ENCODE measurements around the gene PIEZO2. TPM values are rescaled to one million over a fixed set of nuclear protein-coding genes. Genes with fewer than 3 reads are reported as not detected.

Gene PIEZO2
- polyA plus RNA-seq, 1 donor from 2014 or later: 0.30 TPM

GRCh38 chr18:11165138-11165537, 15.8 kb upstream of the PIEZO2 start:
- Histone ChIP-seq H3K4me2 (ENCODE audit: low read length) (no peak overlapping the region), H4K20me1 (ENCODE audit: insufficient read depth) (no peaks in the 10 kb centered on the region), H3K4me3 (ENCODE audit: low read length) (no peak overlapping the region), H3K36me3 (ENCODE audit: insufficient read depth, low read length) (no peaks in the 10 kb centered on the region), H3K79me2 (replicated peaks; ENCODE audit: insufficient read depth, low read length) (no peaks in the 10 kb centered on the region), H3K9me2 (ENCODE audit: insufficient read depth, low read length) (no peaks in the 10 kb centered on the region), H2AFZ (ENCODE audit: low read depth, low read length) (no peak overlapping the region), H3K9me3 (ENCODE audit: low read length) (no peaks in the 10 kb centered on the region), H3K9ac (ENCODE audit: low read length) (no peak overlapping the region), H3K27ac (ENCODE audit: low read length) (no peak overlapping the region), H3K27me3 (ENCODE audit: insufficient read depth, low read depth, low read length) (no peaks in the 10 kb centered on the region), H3F3A (ENCODE audit: insufficient read depth, low read length, poor library complexity, severe bottlenecking) (no peaks in the 10 kb centered on the region)
- TF ChIP-seq TAF1 (IDR thresholded peaks at IDR 0.05; ENCODE audit: low read depth): no peak
- TF ChIP-seq SMC3 (conservative IDR thresholded peaks at IDR 0.05; ENCODE audit: poor library complexity): no peak
- no peak for TF ChIP-seq EZH2 (IDR thresholded peaks at IDR 0.05; ENCODE audit: borderline replicate concordance, insufficient read depth, low read length, poor library complexity, severe bottlenecking)
- no peak for TF ChIP-seq EP300 (conservative IDR thresholded peaks at IDR 0.05; ENCODE audit: poor library complexity, severe bottlenecking)
- TF ChIP-seq RAD21 (conservative IDR thresholded peaks at IDR 0.05): no peak
- no peak for TF ChIP-seq REST (IDR thresholded peaks at IDR 0.05; ENCODE audit: borderline replicate concordance)
- no peak for TF ChIP-seq MXI1 (conservative IDR thresholded peaks at IDR 0.05; ENCODE audit: poor library complexity, severe bottlenecking)
- TF ChIP-seq CTCF (IDR thresholded peaks at IDR 0.05; ENCODE audit: poor library complexity, severe bottlenecking): no peak
- TF ChIP-seq POLR2AphosphoS5 (IDR thresholded peaks at IDR 0.05): no peak

- no peaks in the 10 kb centered on the region for H3K9me2 ChIP-seq (ENCODE audit: insufficient read depth, low read length)
- no peak overlapping the region for H3K27ac ChIP-seq (ENCODE audit: low read length)
- H3K9ac ChIP-seq (ENCODE audit: low read length): no peak overlapping the region
- no peaks in the 10 kb centered on the region for H3K9me3 ChIP-seq (ENCODE audit: low read length)
- TF ChIP-seq EZH2 (IDR thresholded peaks at IDR 0.05; ENCODE audit: borderline replicate concordance, insufficient read depth, low read length, poor library complexity, severe bottlenecking) (no peak), SMC3 (conservative IDR thresholded peaks at IDR 0.05; ENCODE audit: poor library complexity) (no peak)
- no peaks in the 10 kb centered on the region for H3K36me3 ChIP-seq (ENCODE audit: insufficient read depth, low read length)
- no peaks in the 10 kb centered on the region for H4K20me1 ChIP-seq (ENCODE audit: insufficient read depth)
- no peak overlapping the region for H2AFZ ChIP-seq (ENCODE audit: low read depth, low read length)
- no peaks in the 10 kb centered on the region for H3K79me2 ChIP-seq (replicated peaks; ENCODE audit: insufficient read depth, low read length)
- no peak overlapping the region for H3K4me2 ChIP-seq (ENCODE audit: low read length)
- H3F3A ChIP-seq (ENCODE audit: insufficient read depth, low read length, poor library complexity, severe bottlenecking): no peaks in the 10 kb centered on the region
- H3K27me3 ChIP-seq (ENCODE audit: insufficient read depth, low read depth, low read length): no peaks in the 10 kb centered on the region
- no peak overlapping the region for H3K4me3 ChIP-seq (ENCODE audit: low read length)
Observed at GRCh38 chr18:11163665-11164064, 14.3 kb upstream of the PIEZO2 start.

- H3K9me2 ChIP-seq (ENCODE audit: insufficient read depth, low read length): no peaks in the 10 kb centered on the region
- no peaks in the 10 kb centered on the region for H3K27me3 ChIP-seq (ENCODE audit: insufficient read depth, low read depth, low read length)
- no peaks in the 10 kb centered on the region for H3K9me3 ChIP-seq (ENCODE audit: low read length)
- H3K9ac ChIP-seq (ENCODE audit: low read length): no peak overlapping the region
- no peak overlapping the region for H3K27ac ChIP-seq (ENCODE audit: low read length)
- H3K79me2 ChIP-seq (replicated peaks; ENCODE audit: insufficient read depth, low read length): no peaks in the 10 kb centered on the region
- H2AFZ ChIP-seq (ENCODE audit: low read depth, low read length): no peak overlapping the region
- no peaks in the 10 kb centered on the region for H3F3A ChIP-seq (ENCODE audit: insufficient read depth, low read length, poor library complexity, severe bottlenecking)
- H3K4me2 ChIP-seq (ENCODE audit: low read length): no peak overlapping the region
- TF ChIP-seq SMC3 (conservative IDR thresholded peaks at IDR 0.05; ENCODE audit: poor library complexity): no peak
- TF ChIP-seq EP300 (conservative IDR thresholded peaks at IDR 0.05; ENCODE audit: poor library complexity, severe bottlenecking): no peak
- TF ChIP-seq CTCF (IDR thresholded peaks at IDR 0.05; ENCODE audit: poor library complexity, severe bottlenecking): no peak
- TF ChIP-seq TAF1 (IDR thresholded peaks at IDR 0.05; ENCODE audit: low read depth): no peak
- no peak for TF ChIP-seq RAD21 (conservative IDR thresholded peaks at IDR 0.05)
- no peak for TF ChIP-seq EZH2 (IDR thresholded peaks at IDR 0.05; ENCODE audit: borderline replicate concordance, insufficient read depth, low read length, poor library complexity, severe bottlenecking)
- TF ChIP-seq POLR2AphosphoS5 (IDR thresholded peaks at IDR 0.05): no peak
- no peak for TF ChIP-seq MXI1 (conservative IDR thresholded peaks at IDR 0.05; ENCODE audit: poor library complexity, severe bottlenecking)
- TF ChIP-seq REST (IDR thresholded peaks at IDR 0.05; ENCODE audit: borderline replicate concordance): no peak
- H3K4me3 ChIP-seq (ENCODE audit: low read length): no peak overlapping the region
- H4K20me1 ChIP-seq (ENCODE audit: insufficient read depth): no peaks in the 10 kb centered on the region
- no peaks in the 10 kb centered on the region for H3K36me3 ChIP-seq (ENCODE audit: insufficient read depth, low read length)
Observed at GRCh38 chr18:11162889-11163288, 13.5 kb upstream of the PIEZO2 start.
